Neural progenitor cell (in vitro differentiated cells): ENCODE results near the gene TAAR1.

Experiments used
- CTCF ChIP-seq: fragments of 200-600 bp; sonication (generic); IDR thresholded peaks from 2 replicates; pipeline ENCODE4 v1.5.1; 2017; ENCODE audit warnings: antibody characterized with exemption, mild to moderate bottlenecking
- EZH2 ChIP-seq: fragments of 200-600 bp; sonication (generic); IDR thresholded peaks from 2 replicates; pipeline ENCODE4 v1.6.1; 2017; ENCODE audit warnings: antibody characterized with exemption, mild to moderate bottlenecking, moderate library complexity

DNA sequence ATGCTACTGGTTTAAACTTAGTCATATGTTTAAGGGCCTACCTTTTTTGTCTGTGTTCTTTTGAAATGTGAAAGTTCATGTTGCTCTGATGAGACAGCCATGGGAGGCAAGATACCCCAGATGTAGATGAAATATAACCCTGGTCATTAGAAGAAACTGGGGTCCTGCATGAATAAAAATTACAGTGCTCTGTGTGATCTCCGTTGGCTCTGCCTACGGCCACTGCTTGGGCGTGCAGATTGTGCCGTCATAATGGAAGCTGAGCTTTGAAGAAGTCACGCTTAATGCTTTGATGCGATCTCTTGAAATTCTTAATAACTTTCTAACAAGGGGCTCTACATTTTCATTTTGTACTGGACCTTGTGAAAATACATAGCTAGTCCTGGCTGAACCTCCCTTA, 34.8 kb downstream of the TAAR1 start, which contains the start of gene TAAR2:
- TF ChIP-seq CTCF (no peak), EZH2 (no peak)
